HL-60/S4 treated with retinoic acid at 250 ng/mL for 4 days and 3 days (cell line): Measurements from ENCODE around the gene PRSS57.

Source experiments
- in situ Hi-C: fragments of 300-500 bp; cut with MboI; formaldehyde crosslinking; loops from 2 replicates; pipeline ENCODE4 v1.7.0; 2022; ENCODE audit warnings: low sequenced_read_pairs

PRSS57 gene

GRCh38 chr19:656751-657559 is 38.3 kb downstream of the PRSS57 start:
- in situ Hi-C loops = no loop called here

- in situ Hi-C loops = no loop called here
These were observed 39.6 kb downstream of the PRSS57 start for GRCh38 chr19:655691-656090.

GRCh38 chr19:653425-653824 is 41.8 kb downstream of the PRSS57 start:
- in situ Hi-C loops = no loop called here

GRCh38 chr19:652467-653389 is 42.5 kb downstream of the PRSS57 start:
- in situ Hi-C loops = no loop called here

- in situ Hi-C loops = no loop called here
These were observed 43.3 kb downstream of the PRSS57 start for GRCh38 chr19:651991-652390.

- in situ Hi-C loops = no loop called here
These were observed 44.0 kb downstream of the PRSS57 start for GRCh38 chr19:651114-651818.

GRCh38 chr19:650121-650520 is 45.1 kb downstream of the PRSS57 start:
- in situ Hi-C loops = no loop called here

GRCh38 chr19:648904-649801 is 46.1 kb downstream of the PRSS57 start:
- in situ Hi-C loops = no loop called here

- in situ Hi-C loops = no loop called here
These were observed 46.9 kb downstream of the PRSS57 start for GRCh38 chr19:648305-648704.

GRCh38 chr19:647566-648284 is 47.5 kb downstream of the PRSS57 start:
- in situ Hi-C loops = no loop called here

GRCh38 chr19:646779-647565 is 48.3 kb downstream of the PRSS57 start:
- in situ Hi-C loops = no loop called here

GRCh38 chr19:645912-646778 is 49.1 kb downstream of the PRSS57 start:
- in situ Hi-C loops = no loop called here

- in situ Hi-C loops = no loop called here
These were observed 50.5 kb downstream of the PRSS57 start for GRCh38 chr19:644789-645188.

GRCh38 chr19:644363-644762 is 50.9 kb downstream of the PRSS57 start:
- in situ Hi-C loops = no loop called here

GRCh38 chr19:643736-644135 is 51.5 kb downstream of the PRSS57 start:
- in situ Hi-C loops = no loop called here

GRCh38 chr19:642767-643727 is 52.2 kb downstream of the PRSS57 start:
- in situ Hi-C loops = no loop called here

- in situ Hi-C loops = no loop called here
These were observed 53.5 kb downstream of the PRSS57 start for GRCh38 chr19:641702-642101.
